Right lobe of liver (tissue), 6 donors: Measurements from ENCODE around the gene GPC5. TPM values are rescaled to one million over a fixed set of nuclear protein-coding genes. Genes with fewer than 3 reads are reported as not detected.

Source experiments
- ATAC-seq, 4 donors: fragments of 200-7000 bp; cut with Tn5 transposase; one replicate each; pipeline ENCODE4 v1.9.1; 2020; ENCODE audit warnings: mild to moderate bottlenecking in 4 of 4, moderate library complexity in 4 of 4
- DNase-seq, 3 donors: peaks; one replicate each; pipeline ENCODE4 v3.0.0-alpha.2; 2020
- H3K27ac ChIP-seq, 3 donors: fragments of 200-600 bp; one replicate each; pipeline ENCODE4 v1.8.0; 2022
- H3K27me3 ChIP-seq, 2 donors: fragments of 200-600 bp; one replicate each; pipeline ENCODE4 v1.8.0; 2022
- H3K36me3 ChIP-seq, 4 donors: fragments of 200-600 bp; sonication (generic) in 1 of 4; one replicate each; pipeline versions ENCODE4 v1.5.1 to v1.8.0; 2017 to 2022; ENCODE audit warnings: control low read depth in 1 of 4
- H3K4me1 ChIP-seq, 4 donors: fragments of 200-600 bp; sonication (generic) in 1 of 4; one replicate each; pipeline versions ENCODE4 v1.5.1 to v1.8.0; 2017 to 2022; ENCODE audit warnings: control low read depth in 1 of 4
- H3K4me3 ChIP-seq, 3 donors: fragments of 200-600 bp; one replicate each; pipeline ENCODE4 v1.8.0; 2022
- H3K9me3 ChIP-seq, 4 donors: fragments of 200-600 bp; sonication (generic) in 1 of 4; one replicate each; pipeline versions ENCODE4 v1.5.1 to v1.8.0; 2017 to 2022; ENCODE audit warnings: control low read depth in 1 of 4
- CTCF ChIP-seq, 4 donors: fragments of 200-600 bp in 3 of 4; fragments of 450-650 bp in 1 of 4; IDR thresholded peaks; one replicate each; pipeline versions ENCODE4 v1.5.1 to v1.8.0; 2016 to 2022; ENCODE audit warnings: antibody characterized with exemption in 4 of 4, mild to moderate bottlenecking in 2 of 4
- POLR2A ChIP-seq: fragments of 450-650 bp; IDR thresholded peaks from one replicate; pipeline ENCODE4 v1.6.1; 2017; ENCODE audit warnings: antibody characterized with exemption, mild to moderate bottlenecking
- WGBS: methylation state at CpG from one replicate; pipeline ENCODE4 v1.1.6; 2018; ENCODE audit warnings: low coverage, low lambda C conversion rate; ENCODE audit not compliant: insufficient coverage; ENCODE audit errors: missing lambda C conversion rate; 5-methylcytosine and 5-hydroxymethylcytosine counted together
- intact Hi-C, 2 donors: fragments of 100-400 bp; cut with DNase I; formaldehyde crosslinking; loops; one replicate each; pipeline versions ENCODE4 v1.11.2 to v1.14.1; 2022
- total RNA-seq, 6 experiments: library from RNA; depleted of rRNA in 2 of 6; stranded (reverse); fragments of >200 nt in 2 of 6; fragmentation: NEBNext Ultra II Directional in 3 of 6; extraction: Animal tissue kit (Norgen Biotek cat#: 25700) in 3 of 6; gene quantifications; one replicate each; pipeline versions ENCODE4 v1.1.0 to v1.2.4, GENCODE V29; 2016 to 2023
- donor health status: DM: no; HTN: yes; CAD: no.
- donor health status: DM: no; HTN: no; CAD: no.
- donor health status: DM: no; HTN: no; CAD: no.
- donor health status: DM: no; HTN: yes; CAD: no.
- donor health status: DM: no; HTN: yes; CAD: no.

The GPC5 gene
- total RNA-seq, 6 experiments from 2014 or later = 0.12 to 0.99 (median 0.66) TPM

- Histone ChIP-seq H3K4me1 (no peaks in the 10 kb centered on the region), H3K27me3 (no peaks in the 10 kb centered on the region), H3K36me3 (no peaks in the 10 kb centered on the region), H3K27ac (no peak overlapping the region), H3K9me3 (no peaks in the 10 kb centered on the region), H3K4me3 (no peak overlapping the region)
- ATAC-seq = no peak
- WGBS = 60% methylated on average over 3 of the region's 3 CpGs
- TF ChIP-seq POLR2A = no peak
- TF ChIP-seq CTCF (IDR thresholded peaks at IDR 0.05) = no peak
- no peak for DNase-seq
- intact Hi-C loops = no loop called here
Measured at GRCh38 chr13:91684746-91685145, 286.3 kb downstream of the GPC5 start.

- no peaks in the 10 kb centered on the region for H3K4me1 ChIP-seq
- H3K36me3 ChIP-seq = no peaks in the 10 kb centered on the region
- no peak overlapping the region for H3K27ac ChIP-seq
- DNase-seq = no peak
- H3K9me3 ChIP-seq = no peaks in the 10 kb centered on the region
- TF ChIP-seq POLR2A (no peak), CTCF (IDR thresholded peaks at IDR 0.05) (no peak)
- H3K27me3 ChIP-seq = no peaks in the 10 kb centered on the region
- no peak for ATAC-seq
- H3K4me3 ChIP-seq = no peak overlapping the region
- intact Hi-C loops = no loop called here
- WGBS = 62% methylated on average over 6 of the region's 6 CpGs
Measured at GRCh38 chr13:91690944-91691343, 292.5 kb downstream of the GPC5 start.

GRCh38 chr13:91693466-91693865, 295.0 kb downstream of the GPC5 start:
- intact Hi-C loops = no loop called here
- TF ChIP-seq CTCF (IDR thresholded peaks at IDR 0.05) = no peak
- no peak for TF ChIP-seq POLR2A
- H3K4me3 ChIP-seq = no peak overlapping the region
- H3K27me3 ChIP-seq = no peaks in the 10 kb centered on the region
- no peak for ATAC-seq
- no peaks in the 10 kb centered on the region for H3K36me3 ChIP-seq
- no peaks in the 10 kb centered on the region for H3K4me1 ChIP-seq
- no peak for DNase-seq
- H3K27ac ChIP-seq = no peak overlapping the region
- no peaks in the 10 kb centered on the region for H3K9me3 ChIP-seq
- WGBS = 88% methylated on average over 10 of the region's 11 CpGs

- 90% methylated on average over 2 of the region's 2 CpGs for WGBS
Measured at GRCh38 chr13:91698308-91698707, 299.9 kb downstream of the GPC5 start.

More at GRCh38 chr13:91698308-91698707, 299.9 kb downstream of the GPC5 start:
- H3K27ac ChIP-seq = no peak overlapping the region
- no peak for TF ChIP-seq CTCF (IDR thresholded peaks at IDR 0.05)
- TF ChIP-seq POLR2A = no peak
- DNase-seq (no peak), ATAC-seq (no peak)
- H3K27me3 ChIP-seq = no peaks in the 10 kb centered on the region
- intact Hi-C loops = no loop called here
- H3K4me1 ChIP-seq = no peaks in the 10 kb centered on the region
- H3K9me3 ChIP-seq = no peaks in the 10 kb centered on the region
- no peaks in the 10 kb centered on the region for H3K36me3 ChIP-seq
- H3K4me3 ChIP-seq = no peak overlapping the region
